Activated CD4-positive, alpha-beta T cell treated with anti-CD3 and anti-CD28 coated beads, Interleukin-2, amount 50 U/mL, for 16 hours (primary cell): Measurements from ENCODE around the gene SLC34A1.
"Not testable (repeated sequence)": the region's sequence is repeated elsewhere in the genome, so short reads cannot be mapped to it uniquely, and the experiment has no call there.

ENCODE experiments used
- DNase-seq: peaks from one replicate; pipeline ENCODE4 v3.0.0-alpha.2; 2020

The SLC34A1 gene

DNA sequence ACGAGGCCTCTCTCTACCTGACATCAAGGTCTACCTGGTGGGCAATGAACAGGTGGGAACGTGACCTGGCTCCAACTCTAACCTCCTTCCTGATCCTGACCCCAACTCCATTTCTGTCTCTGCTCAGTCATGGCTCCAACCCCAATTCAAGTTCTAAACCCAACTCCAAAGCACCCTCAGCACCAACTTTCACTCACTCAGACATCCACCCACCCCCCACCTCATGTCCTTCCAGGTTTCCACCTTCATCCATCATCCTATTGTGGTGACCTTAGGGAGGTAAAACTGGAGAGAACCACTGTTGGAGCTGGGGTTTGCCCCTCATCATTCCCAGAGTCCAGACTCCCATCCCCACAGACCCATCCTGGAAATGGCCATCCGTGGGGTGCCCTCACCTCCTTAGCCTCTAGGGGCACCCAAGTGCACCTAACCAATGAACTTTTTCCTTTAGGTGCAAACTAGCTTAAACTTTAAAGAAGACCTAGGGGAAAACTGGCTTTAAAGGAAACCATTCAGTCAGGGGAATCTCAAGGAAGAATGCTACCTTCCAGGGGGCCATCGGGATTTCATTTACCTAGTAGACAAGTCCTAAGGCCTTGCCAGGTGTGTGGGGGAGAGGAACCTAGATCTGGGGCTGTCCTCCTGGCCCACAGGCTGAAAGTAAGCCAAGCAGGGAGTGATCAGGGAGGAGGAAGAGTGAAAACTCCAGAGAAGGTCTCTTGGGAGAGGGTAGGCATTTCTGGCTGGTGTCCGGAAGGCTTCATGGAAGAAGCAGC, 15.2 kb upstream of the SLC34A1 start:
- DNase-seq = no peak

DNA sequence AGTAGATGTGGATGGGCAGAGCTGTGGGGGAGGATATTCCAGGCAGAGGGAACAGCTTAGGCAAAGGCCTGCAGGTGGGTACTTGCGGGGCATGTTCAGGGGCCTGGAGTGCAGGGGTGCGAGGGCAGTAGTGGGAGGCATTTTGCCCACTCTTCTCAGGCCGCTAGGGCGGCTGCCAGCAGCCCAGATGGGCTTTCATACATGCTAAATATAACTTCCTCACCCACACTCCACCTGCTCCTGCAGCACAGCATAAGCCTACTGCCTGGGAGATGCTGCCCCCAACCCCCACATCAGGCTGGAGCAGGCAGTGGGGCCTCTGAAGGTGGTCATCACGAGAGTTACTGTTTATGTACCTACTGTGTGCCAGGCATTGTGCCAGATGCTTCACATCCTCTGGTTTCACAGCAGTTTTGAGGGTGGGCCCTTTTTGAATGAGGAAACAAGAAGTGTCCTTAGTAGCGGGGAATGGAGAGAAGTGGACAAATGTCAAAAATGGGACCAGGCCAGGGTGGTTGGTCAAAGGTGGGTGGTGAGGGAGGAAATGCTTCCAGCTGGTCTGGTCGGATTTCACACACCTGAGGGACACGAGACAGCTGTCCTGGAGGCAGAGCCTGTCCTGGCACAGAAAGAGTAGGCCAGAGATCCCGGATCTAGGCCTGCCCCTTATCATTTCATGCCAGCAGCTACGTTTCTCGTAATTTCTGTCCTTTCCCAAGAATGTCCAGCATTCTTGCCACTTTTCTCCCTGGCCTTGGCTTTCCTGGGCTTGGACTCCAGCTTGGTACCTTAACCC, 14.4 kb upstream of the SLC34A1 start:
- DNase-seq = no peak

DNA sequence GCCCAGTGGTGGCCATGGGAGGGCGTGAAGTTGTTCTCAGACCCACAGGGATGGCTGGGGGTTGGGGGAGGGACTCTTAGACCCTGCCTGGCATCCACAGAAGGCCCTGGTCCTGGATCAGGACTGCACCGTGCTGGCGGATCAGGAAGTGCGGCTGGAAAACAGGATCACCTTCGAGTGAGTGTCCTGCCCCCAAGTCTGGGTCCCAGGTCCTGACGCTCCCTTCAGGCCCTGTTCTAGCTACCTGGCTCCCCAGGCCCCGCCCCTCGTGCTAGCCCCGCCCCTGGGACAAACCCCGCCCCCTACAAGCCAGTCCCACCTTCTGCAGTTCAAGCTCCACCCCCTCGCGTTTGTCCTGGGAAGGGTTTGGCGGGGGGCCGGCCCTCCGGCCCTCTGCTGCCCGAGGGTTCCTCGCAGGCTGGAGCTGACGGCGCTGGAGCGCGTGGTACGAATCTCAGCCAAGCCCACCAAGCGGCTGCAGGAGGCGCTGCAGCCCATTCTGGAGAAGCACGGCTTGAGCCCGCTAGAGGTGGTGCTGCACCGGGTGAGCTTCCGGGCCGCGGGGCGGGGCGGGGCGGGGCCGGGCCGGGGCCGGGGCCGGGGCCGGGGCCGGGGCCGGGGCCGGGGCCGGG, 13.6 kb upstream of the SLC34A1 start:
- peak; percentile 74 for DNase-seq

DNA sequence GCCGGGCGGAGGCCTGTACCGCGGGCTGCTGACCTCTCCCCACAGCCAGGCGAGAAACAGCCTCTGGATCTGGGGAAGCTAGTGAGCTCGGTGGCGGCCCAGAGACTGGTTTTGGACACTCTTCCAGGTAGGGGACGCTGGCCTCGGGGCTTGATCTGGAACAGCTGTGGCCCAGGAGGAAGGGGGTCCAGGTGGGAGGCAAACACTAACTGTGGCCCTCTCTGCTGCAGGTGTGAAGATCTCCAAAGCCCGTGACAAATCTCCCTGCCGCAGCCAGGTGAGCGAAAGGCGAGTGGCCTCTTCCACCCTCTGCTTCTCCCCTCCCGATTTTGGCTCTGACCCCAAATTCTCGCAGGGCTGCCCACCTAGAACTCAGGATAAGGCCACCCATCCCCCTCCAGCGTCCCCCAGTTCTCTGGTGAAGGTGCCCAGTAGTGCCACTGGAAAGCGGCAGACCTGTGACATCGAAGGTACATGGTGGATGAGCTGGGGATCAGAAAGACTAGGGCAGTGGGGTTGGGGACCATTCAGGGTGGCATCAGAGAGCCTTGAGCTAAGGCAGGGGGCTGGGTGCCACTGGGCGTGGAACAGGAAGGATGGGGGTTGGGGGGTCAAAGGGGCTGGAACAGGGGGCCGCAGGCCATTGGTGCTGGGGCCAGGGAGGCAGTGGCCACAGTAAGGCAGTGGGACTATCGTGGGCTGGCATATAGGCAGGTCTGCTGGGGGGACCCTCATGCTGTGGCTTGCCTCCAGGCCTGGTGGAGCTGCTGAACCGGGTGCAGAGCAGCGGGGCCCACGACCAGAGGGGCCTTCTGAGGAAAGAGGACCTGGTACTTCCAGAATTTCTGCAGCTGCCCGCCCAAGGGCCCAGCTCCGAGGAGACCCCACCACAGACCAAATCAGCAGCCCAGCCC, 12.9 kb upstream of the SLC34A1 start:
- DNase-seq = no peak

DNA sequence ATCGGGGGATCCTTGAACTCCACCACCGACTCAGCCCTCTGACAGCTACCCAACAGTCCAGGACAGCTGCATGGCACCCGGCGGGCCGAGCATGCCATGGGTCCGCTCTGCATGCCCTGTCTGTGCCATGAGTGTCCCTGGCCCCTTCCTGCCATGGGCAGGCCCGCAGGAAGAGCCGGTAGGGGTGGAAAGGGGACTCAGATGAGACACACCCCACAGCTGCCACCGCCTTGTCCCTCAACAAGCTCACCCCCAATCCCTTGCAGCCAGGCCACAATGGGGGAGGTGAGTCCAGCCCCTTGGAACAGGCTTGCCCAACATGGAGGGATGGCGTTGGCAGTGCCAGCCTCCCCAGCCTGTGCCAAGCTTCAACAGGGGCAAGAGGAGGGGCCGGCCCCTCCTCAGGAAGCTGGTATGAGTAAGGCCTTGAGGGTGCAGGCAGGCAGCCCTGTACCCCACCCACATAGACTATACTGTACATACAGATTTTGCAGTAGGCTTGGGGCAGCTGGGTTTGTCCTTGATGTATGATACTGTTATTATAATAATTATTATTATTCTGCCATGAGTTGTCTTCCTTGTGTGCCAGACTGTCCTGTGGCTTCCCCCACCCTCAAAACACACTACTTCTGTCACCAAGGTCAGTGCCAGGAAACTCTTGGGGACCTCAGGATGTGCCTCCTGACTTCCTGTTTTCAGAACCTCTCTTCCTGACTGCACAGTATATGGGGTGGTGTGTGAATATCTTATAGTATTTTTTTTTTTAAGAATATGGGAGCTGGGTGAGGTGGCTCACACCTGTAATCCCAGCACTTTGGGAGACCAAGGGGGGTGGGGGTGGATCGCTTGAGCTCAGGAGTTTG, 12.0 kb upstream of the SLC34A1 start:
- peak; percentile 65 for DNase-seq

DNA sequence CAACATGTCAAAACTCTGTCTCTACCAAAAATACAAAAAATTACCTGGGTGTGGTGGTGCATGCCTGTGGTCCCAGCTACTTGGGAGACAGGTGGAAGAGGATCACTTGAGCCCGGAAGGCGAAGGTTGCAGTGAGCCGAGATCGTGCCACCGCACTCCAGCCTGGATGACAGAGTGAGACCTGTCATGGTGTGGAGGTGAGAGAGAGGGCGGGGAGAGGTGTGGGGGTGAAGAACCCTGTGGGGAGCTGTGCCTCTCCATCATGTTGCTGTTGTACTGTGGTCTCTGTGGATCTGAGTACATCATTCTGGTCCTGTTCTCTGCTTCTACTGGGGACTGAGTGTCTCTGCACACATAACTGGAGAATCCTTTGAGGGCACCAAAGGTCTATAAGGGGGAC, 11.3 kb upstream of the SLC34A1 start:
- no peak for DNase-seq

DNA sequence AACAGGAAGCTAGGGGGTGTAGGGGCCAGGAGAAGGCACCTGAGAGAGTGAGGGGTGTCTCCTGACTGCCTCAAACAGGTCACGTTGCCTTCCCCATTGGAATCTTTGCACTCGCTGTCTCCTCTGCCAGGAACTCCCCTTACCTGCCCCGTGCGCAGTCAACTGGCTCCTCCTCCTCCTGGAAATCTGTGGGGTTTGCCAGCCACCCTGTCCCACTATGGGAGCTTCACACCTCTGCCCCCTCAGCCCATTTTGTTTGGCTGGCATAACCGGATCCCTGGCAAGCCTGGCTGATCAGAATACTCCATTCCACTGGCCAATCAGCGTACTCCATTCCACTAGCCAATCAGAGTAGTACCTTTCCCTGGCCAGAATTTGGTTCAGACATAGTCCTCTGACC, 10.4 kb upstream of the SLC34A1 start:
- no peak for DNase-seq

DNA sequence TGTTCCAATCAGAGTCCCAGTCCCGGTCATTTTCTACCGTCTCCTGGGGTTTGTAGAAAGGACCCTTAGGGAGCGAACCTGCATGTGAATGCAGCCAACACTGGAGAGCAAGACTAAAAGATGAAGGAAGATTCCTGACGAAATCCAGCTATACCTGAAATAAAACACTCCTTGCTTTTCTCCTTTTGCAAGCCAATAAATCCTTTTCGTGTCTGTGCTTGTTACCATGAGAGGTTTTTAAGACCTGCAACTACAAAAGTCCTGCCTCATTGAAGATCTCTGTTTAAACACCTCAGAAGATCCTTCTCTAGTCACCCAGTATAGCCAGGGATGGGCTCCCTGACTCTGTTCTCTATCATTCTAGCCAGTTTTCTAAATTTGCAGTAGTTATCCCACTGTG, 10.0 kb upstream of the SLC34A1 start:
- no peak for DNase-seq

DNA sequence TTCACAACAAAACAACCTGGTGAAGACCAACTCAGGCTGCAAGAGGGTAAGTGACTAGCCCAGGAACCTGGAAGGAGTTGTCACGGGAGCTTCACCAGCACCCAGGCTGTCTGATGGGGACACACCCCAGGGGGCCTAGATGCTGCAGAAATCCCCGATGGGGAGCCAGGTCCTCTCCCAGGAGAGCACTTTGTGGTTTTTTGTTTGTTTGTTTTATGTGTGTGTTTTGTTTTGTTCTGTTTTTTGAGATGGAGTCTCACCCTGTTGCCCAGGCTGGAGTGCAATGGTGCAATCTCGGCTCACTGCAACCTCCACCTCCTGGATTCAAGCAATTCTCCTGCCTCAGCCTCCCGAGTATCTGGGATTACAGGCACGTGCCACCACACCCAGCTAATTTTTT, 8.7 kb upstream of the SLC34A1 start:
- DNase-seq = not testable (repeated sequence)

DNA sequence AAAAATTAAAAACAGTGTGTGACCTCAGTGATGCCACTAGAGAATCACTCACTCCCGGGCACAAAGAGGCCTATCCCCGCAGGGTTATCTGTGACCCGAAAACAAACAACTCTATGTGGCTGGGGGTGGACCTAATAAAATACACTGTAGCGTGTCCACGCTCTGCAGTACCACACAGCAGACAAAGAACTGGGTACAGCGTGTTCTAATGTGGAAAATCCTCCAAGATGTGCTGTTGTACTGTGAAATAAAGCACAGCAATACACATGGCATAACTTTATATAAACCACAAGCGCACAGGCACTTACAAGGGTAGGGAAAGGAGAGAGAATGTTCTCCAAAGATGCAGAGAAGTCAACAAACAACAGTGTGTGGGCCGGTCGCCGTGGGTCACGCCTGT, 8.1 kb upstream of the SLC34A1 start:
- no peak for DNase-seq

DNA sequence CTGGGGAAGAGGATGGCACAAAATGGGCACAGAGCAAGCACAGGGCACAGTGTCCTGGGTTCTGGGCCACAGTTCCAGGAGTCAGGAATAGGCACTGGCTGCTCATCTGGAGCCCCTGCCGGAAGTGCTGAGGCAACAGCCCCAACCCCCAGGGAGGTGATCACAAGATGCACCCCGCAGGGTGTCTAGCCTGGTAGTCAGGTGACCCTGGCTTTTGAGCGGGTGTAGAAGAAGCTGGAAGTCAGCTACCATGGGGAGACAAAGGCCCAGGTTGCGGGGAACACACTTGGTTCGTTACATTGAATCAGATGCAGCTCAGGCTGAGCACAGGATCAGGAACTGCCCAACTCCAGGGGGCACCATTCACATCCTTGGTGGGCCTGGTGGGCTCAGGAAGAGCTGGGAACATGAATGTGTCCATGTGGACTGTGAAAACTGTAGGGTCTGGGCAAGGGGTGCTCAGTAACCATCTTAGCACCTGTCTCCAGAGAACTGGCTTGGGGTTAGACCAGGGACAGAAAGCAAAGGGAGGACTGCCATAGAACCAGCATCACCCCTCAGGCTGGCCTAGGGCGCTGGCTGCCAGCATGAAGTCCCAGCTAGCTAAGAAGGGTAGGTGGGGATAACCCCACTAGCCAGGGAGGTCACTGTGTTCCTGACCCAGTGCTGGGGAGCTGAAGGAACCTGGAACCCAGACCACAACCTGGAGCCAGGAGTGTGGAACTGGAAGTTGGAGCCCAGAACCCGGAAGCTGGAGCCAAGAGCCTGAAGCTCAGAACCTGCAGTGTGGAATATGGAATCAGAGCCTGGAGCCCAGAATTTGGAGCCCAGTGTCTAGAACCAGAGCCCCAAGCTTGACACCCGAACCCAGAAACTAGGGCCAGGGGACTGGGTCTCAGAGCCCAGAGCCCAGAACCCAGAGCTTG, 6.1 kb upstream of the SLC34A1 start:
- no peak for DNase-seq

DNA sequence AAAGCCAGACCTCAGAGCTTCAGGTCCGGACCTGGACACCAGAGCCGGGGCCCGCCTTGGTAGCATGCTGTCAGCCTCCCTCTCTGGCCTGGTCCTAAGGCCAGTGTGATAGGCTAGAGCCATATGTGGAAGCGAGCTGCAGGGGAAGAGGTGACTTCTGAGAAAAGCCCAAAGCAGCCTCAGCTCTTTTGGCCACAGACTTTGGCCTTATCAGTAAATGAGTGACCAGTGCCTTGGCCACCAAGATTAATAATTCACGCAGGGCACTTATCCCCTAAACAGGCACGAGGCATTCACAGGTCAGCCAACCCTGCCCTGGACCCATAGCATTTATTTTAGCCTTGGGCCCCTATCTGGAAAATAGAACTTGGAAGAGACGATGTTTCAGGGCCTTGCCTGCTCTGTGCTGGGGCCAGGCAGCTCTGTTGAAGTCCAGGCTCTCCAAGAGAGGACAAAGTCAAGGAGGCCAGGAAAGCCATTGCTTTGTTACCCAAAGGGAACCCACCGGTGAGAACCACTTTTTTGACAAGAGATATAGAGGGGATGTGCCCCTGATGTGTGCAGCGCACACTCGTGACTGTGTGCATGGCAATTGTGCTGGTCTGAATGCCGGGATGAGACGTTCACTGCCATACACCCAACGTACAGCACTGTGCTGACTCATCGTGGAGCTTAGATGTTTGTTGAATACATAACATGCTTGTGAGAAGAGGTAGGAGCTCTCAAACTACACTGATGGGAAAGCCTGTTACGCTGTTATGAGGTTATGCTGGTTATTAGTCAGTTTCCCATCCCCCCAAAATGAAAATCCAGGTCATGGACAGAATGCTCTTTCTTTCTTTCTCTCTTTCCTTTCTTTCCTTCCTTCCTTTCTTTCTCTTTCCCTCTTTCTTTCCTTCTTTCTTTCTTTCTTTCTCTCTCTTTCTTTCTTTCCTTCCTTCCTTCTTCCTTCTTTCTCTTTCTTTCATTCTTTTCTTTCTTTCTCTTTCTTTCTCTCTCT, 5.0 kb upstream of the SLC34A1 start:
- DNase-seq = peak; percentile 68

DNA sequence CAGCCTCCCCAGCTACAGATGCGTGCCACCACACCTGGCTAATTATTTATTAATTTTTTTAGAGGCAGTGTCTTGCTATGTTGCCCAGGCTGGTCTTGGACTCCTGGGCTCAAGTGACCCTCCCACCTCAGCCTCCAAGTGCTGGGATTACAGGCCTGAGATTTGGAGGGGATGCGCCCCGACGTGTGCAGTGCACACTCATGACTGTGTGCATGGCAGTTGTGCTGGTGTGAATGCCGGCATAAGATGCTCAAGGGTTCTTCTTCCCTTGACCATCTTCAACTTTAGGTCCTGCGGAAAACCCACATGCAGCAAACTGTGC, 3.5 kb upstream of the SLC34A1 start:
- DNase-seq = no peak

DNA sequence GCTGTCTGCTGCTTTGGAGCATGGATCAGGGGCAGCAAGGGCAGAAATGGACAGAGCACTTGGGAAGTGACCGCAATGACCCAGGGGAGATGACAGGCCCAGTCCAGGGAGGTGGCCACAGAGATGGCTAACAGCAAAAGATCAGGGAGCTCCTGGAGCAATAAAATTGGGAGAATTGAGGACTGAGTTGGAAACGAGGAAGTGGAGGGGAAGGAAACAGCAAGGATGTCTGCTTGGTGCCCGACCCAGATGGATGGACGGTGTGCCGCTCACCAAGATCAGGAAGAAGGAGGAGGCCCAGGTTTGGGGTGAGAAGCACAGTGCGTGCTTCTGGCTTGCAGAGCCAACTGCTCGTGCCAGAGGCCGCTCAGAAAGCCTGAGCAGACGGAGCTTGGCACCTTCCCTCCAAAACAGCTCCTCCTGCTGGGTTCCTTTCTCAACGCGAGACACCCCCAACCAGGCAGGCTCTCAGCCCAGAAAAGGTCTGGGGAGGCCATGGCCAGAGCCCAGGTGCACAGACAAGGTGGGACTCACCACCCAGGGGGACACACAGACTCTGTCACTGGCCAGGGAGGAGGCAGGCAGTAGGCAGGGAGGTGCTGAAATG, 1.7 kb upstream of the SLC34A1 start:
- DNase-seq = no peak

DNA sequence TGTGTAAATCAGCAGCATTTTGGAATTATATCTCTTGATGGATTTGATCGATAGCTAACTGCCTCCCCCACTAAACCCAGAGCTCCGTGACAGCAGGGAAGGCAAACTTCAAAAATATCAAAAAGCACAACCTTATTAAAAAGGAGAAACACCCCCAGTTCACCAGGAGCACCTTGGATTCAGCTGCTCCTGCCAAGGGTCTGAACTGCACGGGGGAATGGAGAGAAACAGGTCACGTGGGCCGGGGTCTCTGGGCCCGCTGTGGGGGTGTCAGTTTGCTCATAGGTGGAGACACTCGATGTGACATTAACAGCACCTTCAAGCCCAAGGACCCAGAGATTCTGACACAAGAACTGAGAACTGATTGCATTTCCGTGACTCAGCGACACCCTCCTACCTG, 1.1 kb upstream of the SLC34A1 start:
- no peak for DNase-seq

DNA sequence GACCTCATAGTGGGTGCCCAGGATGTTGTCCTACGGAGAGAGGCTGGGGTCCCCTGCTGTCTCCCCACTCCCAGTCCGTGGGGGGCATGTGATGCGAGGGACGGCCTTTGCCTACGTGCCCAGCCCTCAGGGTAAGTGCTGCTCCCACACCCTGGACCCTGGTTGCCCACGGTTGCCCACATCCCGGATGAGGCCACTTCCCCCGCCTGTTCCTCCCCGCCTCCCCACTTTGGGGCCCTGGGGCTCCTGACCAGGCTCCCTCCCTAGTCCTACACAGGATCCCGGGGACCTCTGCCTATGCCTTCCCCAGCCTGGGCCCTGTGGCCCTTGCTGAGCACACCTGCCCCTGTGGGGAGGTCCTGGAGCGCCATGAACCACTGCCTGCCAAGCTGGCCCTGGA, 1.5 kb downstream of the SLC34A1 start:
- no peak for DNase-seq

DNA sequence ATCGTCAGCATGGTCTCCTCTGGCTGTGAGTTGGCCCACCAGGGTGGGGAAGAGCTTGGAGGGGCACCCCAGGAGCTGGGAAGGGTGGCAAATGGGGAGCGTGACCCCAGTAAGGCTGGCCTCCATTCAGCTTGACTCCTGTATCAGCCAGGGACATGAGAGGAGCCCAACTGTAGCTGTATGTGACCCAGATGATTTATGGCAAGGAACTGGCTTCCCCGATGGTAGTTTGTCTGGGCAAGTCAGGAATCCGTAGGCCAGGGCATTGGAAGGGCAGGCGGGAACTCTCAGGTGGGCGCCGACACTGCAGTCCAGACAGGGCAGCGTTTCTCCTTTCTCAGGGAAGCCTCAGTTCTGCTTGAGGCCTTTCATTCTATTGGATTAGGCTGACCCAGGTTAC, 2.3 kb downstream of the SLC34A1 start:
- DNase-seq = no peak

DNA sequence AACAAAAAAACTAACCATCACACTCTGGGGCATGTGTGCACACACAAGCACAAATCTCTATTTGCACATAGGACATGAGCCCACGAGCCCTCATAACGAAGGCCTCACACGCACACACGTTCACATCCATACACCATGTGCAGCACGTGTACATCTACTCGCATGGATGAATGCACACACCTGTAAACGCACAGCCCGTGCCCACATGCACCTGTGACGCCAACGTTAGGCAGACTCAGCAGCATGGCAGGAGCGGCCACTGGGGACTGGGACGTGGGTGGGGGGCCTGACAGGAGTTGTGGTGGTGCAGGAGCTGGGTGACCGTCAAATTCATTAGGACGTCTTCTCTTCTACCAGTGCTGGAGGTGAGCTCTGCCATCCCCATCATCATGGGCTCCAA, 3.2 kb downstream of the SLC34A1 start:
- DNase-seq = no peak

DNA sequence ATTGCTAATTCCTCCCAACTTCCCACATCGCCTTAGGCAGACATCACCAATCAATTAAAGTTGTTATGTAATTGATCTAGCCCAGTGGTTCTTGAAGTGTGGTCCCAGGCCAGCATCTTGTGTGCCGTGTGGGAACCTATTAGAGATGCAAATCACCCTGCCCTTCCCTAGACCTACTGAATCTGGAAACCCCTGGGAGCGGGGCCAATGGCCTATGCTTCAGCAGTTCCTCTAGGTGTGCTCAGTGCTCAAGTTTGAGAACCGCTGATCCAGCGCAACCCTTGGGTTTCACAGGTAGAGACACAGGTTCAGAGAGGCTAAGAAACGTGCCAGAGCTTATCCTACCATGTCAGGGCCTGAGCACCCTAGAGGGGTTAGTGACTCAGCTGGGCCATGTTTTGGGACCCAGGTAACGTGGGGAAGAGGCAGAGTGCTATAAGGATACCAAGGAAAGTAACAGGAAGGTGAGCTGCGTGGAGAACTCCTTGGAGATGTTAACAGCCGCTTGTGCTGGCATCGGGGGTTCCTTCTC, 4.4 kb downstream of the SLC34A1 start:
- no peak for DNase-seq
